AG08396 (cell line): ENCODE results near the gene RSL1D1.
"Not testable (repeated sequence)": the region's sequence is repeated elsewhere in the genome, so short reads cannot be mapped to it uniquely, and the experiment has no call there.

Source experiments
- DNase-seq: peaks from one replicate; pipeline ENCODE4 v3.0.0; 2012; ENCODE audit warnings: low spot score, mixed read lengths

RSL1D1 gene

GRCh38 chr16:11797166-11797956 is 54.0 kb downstream of the RSL1D1 start, which contains the start of gene ZC3H7A:
Gene ZC3H7A, minus strand, starts transcription at chr16:11797258. Its CDS starts 14,904 bp downstream, at chr16:11782354.
- peak; percentile 97 for DNase-seq

- peak; percentile 68 for DNase-seq
These were observed 54.8 kb downstream of the RSL1D1 start for GRCh38 chr16:11796227-11797165.

- DNase-seq: no peak
These were observed 55.5 kb downstream of the RSL1D1 start for GRCh38 chr16:11795887-11796226.

- DNase-seq: no peak
These were observed 56.1 kb downstream of the RSL1D1 start for GRCh38 chr16:11794996-11795886.

- no peak for DNase-seq
These were observed 56.9 kb downstream of the RSL1D1 start for GRCh38 chr16:11794447-11794846.

- DNase-seq: no peak
These were observed 57.5 kb downstream of the RSL1D1 start for GRCh38 chr16:11793840-11794239.

GRCh38 chr16:11792410-11793241 is 58.7 kb downstream of the RSL1D1 start:
- DNase-seq: no peak

GRCh38 chr16:11791144-11791828 is 60.1 kb downstream of the RSL1D1 start:
- no peak for DNase-seq

GRCh38 chr16:11788914-11789313 is 62.4 kb downstream of the RSL1D1 start:
- DNase-seq: no peak

- DNase-seq: not testable (repeated sequence)
These were observed 66.3 kb downstream of the RSL1D1 start for GRCh38 chr16:11784980-11785599.

GRCh38 chr16:11784381-11784780 is 67.0 kb downstream of the RSL1D1 start:
- DNase-seq: not testable (repeated sequence)

- no peak for DNase-seq
These were observed 67.3 kb downstream of the RSL1D1 start for GRCh38 chr16:11784038-11784369.
